Stimulated activated CD4-positive, alpha-beta T cell treated with anti-CD3 and anti-CD28 coated beads, Interleukin-12 subunit alpha, Interleukin-12 subunit beta, amount 100 ng/mL, for 48 hours (primary cell): Measurements from ENCODE around the gene ITGB1.
"Not testable (repeated sequence)": the region's sequence is repeated elsewhere in the genome, so short reads cannot be mapped to it uniquely, and the experiment has no call there.

Source experiments
- DNase-seq, 3 donors: peaks; one replicate each; pipeline ENCODE4 v3.0.0-alpha.2; 2020; ENCODE audit warnings: low read depth in 2 of 3, low spot score in 1 of 3

ITGB1 gene

GRCh38 chr10:32980558-32981468 lies 22.8 kb upstream of the ITGB1 start:
- peak; percentile 72 to 77 (median 72) for DNase-seq

- DNase-seq: no peak
Measured at GRCh38 chr10:32980242-32980557, 22.2 kb upstream of the ITGB1 start.

GRCh38 chr10:32979719-32980118 lies 21.7 kb upstream of the ITGB1 start:
- not testable (repeated sequence) for DNase-seq

- DNase-seq: no peak
Measured at GRCh38 chr10:32979041-32979440, 21.0 kb upstream of the ITGB1 start.

GRCh38 chr10:32977846-32978809 lies 20.1 kb upstream of the ITGB1 start:
- not testable (repeated sequence) for DNase-seq

- no peak for DNase-seq
Measured at GRCh38 chr10:32976338-32976737, 18.3 kb upstream of the ITGB1 start.

GRCh38 chr10:32972929-32973328 lies 14.9 kb upstream of the ITGB1 start:
- no peak for DNase-seq

- DNase-seq: no peak
Measured at GRCh38 chr10:32972460-32972859, 14.4 kb upstream of the ITGB1 start.

- no peak for DNase-seq
Measured at GRCh38 chr10:32971536-32972091, 13.6 kb upstream of the ITGB1 start.

- DNase-seq: no peak
Measured at GRCh38 chr10:32970910-32971309, 12.9 kb upstream of the ITGB1 start.

- no peak for DNase-seq
Measured at GRCh38 chr10:32964270-32964669, 6.2 kb upstream of the ITGB1 start.

- DNase-seq: no peak
Measured at GRCh38 chr10:32963096-32963495, 5.1 kb upstream of the ITGB1 start.

GRCh38 chr10:32962521-32962920 lies 4.5 kb upstream of the ITGB1 start:
- no peak for DNase-seq

GRCh38 chr10:32961895-32962369 lies 3.9 kb upstream of the ITGB1 start:
- DNase-seq: no peak

- DNase-seq: no peak
Measured at GRCh38 chr10:32961343-32961894, 3.4 kb upstream of the ITGB1 start.

- DNase-seq: no peak
Measured at GRCh38 chr10:32960022-32960421, 2.0 kb upstream of the ITGB1 start.

- peak in 1 of 3 donors; percentile 32 for DNase-seq
Measured at GRCh38 chr10:32959006-32959920, 1.2 kb upstream of the ITGB1 start.

GRCh38 chr10:32957341-32958084 lies 517 bp downstream of the ITGB1 start:
- peak in 1 of 3 donors; percentile 35 for DNase-seq
